ENCODE measurements around the gene CACNA1A.

DNA sequence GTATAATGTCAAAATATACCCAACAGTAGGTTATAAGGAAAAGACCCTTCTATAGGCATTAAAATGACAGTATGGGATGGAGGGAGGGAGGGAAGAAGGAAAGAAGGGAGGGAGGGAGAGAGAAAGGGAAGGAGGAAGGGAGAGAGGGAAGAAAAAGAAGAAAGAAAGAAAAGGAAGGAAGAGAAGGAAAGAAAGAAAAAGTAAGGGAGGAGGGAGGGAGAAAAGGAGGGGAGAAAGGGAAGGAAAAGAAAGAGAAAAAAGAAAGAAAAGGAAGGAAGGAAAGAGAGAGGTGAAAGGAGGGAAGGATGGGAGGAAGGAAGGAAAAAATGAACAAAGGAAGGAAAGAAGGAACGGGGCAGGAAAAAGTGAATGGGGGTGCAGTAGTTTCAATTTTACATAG, 35.3 kb upstream of the CACNA1A start:
- TF ChIP-seq ZNF670 (CRISPR knock-in tag; IDR thresholded peaks at IDR 0.05; ENCODE audit: borderline replicate concordance) (no peak), MAF1 (CRISPR knock-in tag; IDR thresholded peaks at IDR 0.05; ENCODE audit: borderline replicate concordance) (no peak), POLR2AphosphoS5 (IDR thresholded peaks at IDR 0.05; ENCODE audit: low read depth, low read length) (no peak), TRIM24 (CRISPR knock-in tag; IDR thresholded peaks at IDR 0.05) (no peak), CREB1 (IDR thresholded peaks at IDR 0.05) (no peak), CREB1 (CRISPR knock-in tag; IDR thresholded peaks at IDR 0.05) (no peak), ZNF335 (CRISPR knock-in tag; IDR thresholded peaks at IDR 0.05) (no peak), SIN3A (IDR thresholded peaks at IDR 0.05; ENCODE audit: borderline replicate concordance, low read depth, low read length) (no peak), HMGA1 (CRISPR knock-in tag; conservative IDR thresholded peaks at IDR 0.05) (no peak), JUND (CRISPR knock-in tag; IDR thresholded peaks at IDR 0.05) (no peak)
- TF ChIP-seq, protein P1, sequence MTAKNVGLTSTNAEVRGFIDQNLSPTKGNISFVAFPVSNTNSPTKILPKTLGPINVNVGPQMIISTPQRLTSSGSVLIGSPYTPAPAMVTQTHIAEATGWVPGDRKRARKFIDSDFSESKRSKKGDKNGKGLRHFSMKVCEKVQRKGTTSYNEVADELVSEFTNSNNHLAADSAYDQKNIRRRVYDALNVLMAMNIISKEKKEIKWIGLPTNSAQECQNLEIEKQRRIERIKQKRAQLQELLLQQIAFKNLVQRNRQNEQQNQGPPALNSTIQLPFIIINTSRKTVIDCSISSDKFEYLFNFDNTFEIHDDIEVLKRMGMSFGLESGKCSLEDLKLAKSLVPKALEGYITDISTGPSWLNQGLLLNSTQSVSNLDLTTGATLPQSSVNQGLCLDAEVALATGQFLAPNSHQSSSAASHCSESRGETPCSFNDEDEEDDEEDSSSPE (CRISPR knock-in tag; IDR thresholded peaks at IDR 0.05), result no peak
- TF ChIP-seq, protein P2, sequence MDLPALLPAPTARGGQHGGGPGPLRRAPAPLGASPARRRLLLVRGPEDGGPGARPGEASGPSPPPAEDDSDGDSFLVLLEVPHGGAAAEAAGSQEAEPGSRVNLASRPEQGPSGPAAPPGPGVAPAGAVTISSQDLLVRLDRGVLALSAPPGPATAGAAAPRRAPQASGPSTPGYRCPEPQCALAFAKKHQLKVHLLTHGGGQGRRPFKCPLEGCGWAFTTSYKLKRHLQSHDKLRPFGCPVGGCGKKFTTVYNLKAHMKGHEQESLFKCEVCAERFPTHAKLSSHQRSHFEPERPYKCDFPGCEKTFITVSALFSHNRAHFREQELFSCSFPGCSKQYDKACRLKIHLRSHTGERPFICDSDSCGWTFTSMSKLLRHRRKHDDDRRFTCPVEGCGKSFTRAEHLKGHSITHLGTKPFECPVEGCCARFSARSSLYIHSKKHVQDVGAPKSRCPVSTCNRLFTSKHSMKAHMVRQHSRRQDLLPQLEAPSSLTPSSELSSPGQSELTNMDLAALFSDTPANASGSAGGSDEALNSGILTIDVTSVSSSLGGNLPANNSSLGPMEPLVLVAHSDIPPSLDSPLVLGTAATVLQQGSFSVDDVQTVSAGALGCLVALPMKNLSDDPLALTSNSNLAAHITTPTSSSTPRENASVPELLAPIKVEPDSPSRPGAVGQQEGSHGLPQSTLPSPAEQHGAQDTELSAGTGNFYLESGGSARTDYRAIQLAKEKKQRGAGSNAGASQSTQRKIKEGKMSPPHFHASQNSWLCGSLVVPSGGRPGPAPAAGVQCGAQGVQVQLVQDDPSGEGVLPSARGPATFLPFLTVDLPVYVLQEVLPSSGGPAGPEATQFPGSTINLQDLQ (CRISPR knock-in tag; IDR thresholded peaks at IDR 0.05), result no peak
- TF ChIP-seq, protein P3, sequence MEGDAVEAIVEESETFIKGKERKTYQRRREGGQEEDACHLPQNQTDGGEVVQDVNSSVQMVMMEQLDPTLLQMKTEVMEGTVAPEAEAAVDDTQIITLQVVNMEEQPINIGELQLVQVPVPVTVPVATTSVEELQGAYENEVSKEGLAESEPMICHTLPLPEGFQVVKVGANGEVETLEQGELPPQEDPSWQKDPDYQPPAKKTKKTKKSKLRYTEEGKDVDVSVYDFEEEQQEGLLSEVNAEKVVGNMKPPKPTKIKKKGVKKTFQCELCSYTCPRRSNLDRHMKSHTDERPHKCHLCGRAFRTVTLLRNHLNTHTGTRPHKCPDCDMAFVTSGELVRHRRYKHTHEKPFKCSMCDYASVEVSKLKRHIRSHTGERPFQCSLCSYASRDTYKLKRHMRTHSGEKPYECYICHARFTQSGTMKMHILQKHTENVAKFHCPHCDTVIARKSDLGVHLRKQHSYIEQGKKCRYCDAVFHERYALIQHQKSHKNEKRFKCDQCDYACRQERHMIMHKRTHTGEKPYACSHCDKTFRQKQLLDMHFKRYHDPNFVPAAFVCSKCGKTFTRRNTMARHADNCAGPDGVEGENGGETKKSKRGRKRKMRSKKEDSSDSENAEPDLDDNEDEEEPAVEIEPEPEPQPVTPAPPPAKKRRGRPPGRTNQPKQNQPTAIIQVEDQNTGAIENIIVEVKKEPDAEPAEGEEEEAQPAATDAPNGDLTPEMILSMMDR (CRISPR knock-in tag; IDR thresholded peaks at IDR 0.05), result no peak
- TF ChIP-seq, protein P4, sequence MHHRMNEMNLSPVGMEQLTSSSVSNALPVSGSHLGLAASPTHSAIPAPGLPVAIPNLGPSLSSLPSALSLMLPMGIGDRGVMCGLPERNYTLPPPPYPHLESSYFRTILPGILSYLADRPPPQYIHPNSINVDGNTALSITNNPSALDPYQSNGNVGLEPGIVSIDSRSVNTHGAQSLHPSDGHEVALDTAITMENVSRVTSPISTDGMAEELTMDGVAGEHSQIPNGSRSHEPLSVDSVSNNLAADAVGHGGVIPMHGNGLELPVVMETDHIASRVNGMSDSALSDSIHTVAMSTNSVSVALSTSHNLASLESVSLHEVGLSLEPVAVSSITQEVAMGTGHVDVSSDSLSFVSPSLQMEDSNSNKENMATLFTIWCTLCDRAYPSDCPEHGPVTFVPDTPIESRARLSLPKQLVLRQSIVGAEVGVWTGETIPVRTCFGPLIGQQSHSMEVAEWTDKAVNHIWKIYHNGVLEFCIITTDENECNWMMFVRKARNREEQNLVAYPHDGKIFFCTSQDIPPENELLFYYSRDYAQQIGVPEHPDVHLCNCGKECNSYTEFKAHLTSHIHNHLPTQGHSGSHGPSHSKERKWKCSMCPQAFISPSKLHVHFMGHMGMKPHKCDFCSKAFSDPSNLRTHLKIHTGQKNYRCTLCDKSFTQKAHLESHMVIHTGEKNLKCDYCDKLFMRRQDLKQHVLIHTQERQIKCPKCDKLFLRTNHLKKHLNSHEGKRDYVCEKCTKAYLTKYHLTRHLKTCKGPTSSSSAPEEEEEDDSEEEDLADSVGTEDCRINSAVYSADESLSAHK (CRISPR knock-in tag; IDR thresholded peaks at IDR 0.05; ENCODE audit: borderline replicate concordance), result no peak

All from HepG2 (cell line).